Breast epithelium (tissue), 3 donors: ENCODE results near the gene IFT52.

Experiments used
- CTCF ChIP-seq, 3 donors: fragments of 450-650 bp; IDR thresholded peaks; one replicate each; pipeline ENCODE4 v1.5.1; 2016 to 2017; ENCODE audit warnings: antibody characterized with exemption in 3 of 3, mild to moderate bottlenecking in 3 of 3, moderate library complexity in 3 of 3
- POLR2A ChIP-seq: fragments of 450-650 bp; IDR thresholded peaks from one replicate; pipeline ENCODE4 v1.6.1; 2016; ENCODE audit warnings: antibody characterized with exemption, mild to moderate bottlenecking, moderate library complexity
- POLR2AphosphoS5 ChIP-seq, 3 donors: sonication (generic); formaldehyde crosslinking; IDR thresholded peaks; one replicate each; pipeline ENCODE4 v1.6.1; 2017; ENCODE audit warnings: antibody characterized with exemption in 3 of 3

DNA sequence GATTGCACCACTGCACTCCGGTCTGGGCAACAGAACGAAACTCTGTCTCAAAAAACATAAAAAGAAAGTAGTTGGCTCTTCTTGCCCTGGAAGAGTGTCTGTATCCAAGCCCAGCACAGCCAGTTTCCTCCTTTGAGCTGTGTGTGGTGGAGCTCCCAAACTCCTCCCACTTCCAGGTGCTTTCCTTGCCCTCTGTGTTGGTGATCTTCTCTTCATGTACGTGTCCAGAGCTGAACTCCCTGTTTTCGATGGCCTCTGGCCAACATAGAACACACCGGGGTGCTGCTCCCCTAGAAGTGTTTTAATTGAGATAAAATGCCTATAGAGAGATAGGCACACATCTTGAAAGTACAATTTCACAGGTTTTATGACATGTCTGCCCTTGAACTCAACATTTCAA is 48.6 kb upstream of the IFT52 start:
- TF ChIP-seq CTCF (IDR thresholded peaks at IDR 0.05) (no peak), POLR2AphosphoS5 (IDR thresholded peaks at IDR 0.05) (no peak), POLR2A (no peak)
